Endodermal cell (in vitro differentiated cells): ENCODE measurements around the gene IQGAP2. TPM values are rescaled to one million over a fixed set of nuclear protein-coding genes. Genes with fewer than 3 reads are reported as not detected.

ENCODE experiments used
- DNase-seq: peaks from one replicate; pipeline ENCODE4 v3.0.0-alpha.2; 2017
- H3K27ac ChIP-seq: 2 replicates; pipeline ENCODE4 v1.5.1; 2013; ENCODE audit warnings: mild to moderate bottlenecking, low read depth, low read length, moderate library complexity
- H3K27me3 ChIP-seq: 2 replicates; pipeline ENCODE4 v1.6.1; 2013; ENCODE audit warnings: mild to moderate bottlenecking, low read length, moderate library complexity; ENCODE audit not compliant: insufficient read depth, control insufficient read depth, poor library complexity, severe bottlenecking
- H3K36me3 ChIP-seq: 2 replicates; pipeline ENCODE4 v1.7.0; 2013; ENCODE audit warnings: mild to moderate bottlenecking, low read length, moderate library complexity; ENCODE audit not compliant: control insufficient read depth, insufficient read depth
- H3K4me1 ChIP-seq: one replicate; pipeline ENCODE4 v1.7.0; 2013; ENCODE audit warnings: low read length; ENCODE audit not compliant: control insufficient read depth, insufficient read depth
- H3K4me3 ChIP-seq: 2 replicates; pipeline ENCODE4 v1.5.1; 2013; ENCODE audit warnings: mild to moderate bottlenecking, low read length, moderate library complexity
- H3K9ac ChIP-seq: 2 replicates; pipeline ENCODE4 v1.6.1; 2013; ENCODE audit warnings: mild to moderate bottlenecking, low read length, moderate library complexity; ENCODE audit not compliant: poor library complexity, severe bottlenecking; ENCODE audit errors: extremely low read depth
- H3K9me3 ChIP-seq: 2 replicates; pipeline ENCODE4 v1.6.1; 2013; ENCODE audit warnings: mild to moderate bottlenecking, low read length, moderate library complexity; ENCODE audit not compliant: control insufficient read depth
- H3K27ac Mint-ChIP-seq: 2 replicates; pipeline ENCODE4 v1.8.0; 2020; ENCODE audit warnings: mixed read lengths
- H3K27me3 Mint-ChIP-seq: 2 replicates; pipeline ENCODE4 v1.8.0; 2021; ENCODE audit warnings: mild to moderate bottlenecking, mixed read lengths; ENCODE audit not compliant: insufficient read depth
- H3K36me3 Mint-ChIP-seq: 2 replicates; pipeline ENCODE4 v1.8.0; 2020; ENCODE audit warnings: low read depth, mixed read lengths
- H3K4me1 Mint-ChIP-seq: 2 replicates; pipeline ENCODE4 v1.8.0; 2020; ENCODE audit warnings: mixed read lengths
- H3K4me3 Mint-ChIP-seq: 2 replicates; pipeline ENCODE4 v1.8.0; 2020; ENCODE audit warnings: mild to moderate bottlenecking, moderate library complexity, mixed read lengths
- H3K9me3 Mint-ChIP-seq: 2 replicates; pipeline ENCODE4 v1.8.0; 2020; ENCODE audit warnings: mild to moderate bottlenecking, mixed read lengths
- WGBS, 2 experiments: methylation state at CpG; one replicate each; pipeline versions ENCODE4 v1.1.5 to v1.1.7; 2013; ENCODE audit warnings: missing lambda C conversion rate in 2 of 2, mixed read lengths in 1 of 2; ENCODE audit not compliant: insufficient coverage in 1 of 2, insufficient read length in 1 of 2; 5-methylcytosine and 5-hydroxymethylcytosine counted together
- total RNA-seq, 2 donors: library from RNA; stranded (reverse); fragmentation: NEBNext Ultra II Directional in 1 of 2; extraction: Animal tissue kit (Norgen Biotek cat#: 25700) in 1 of 2; gene quantifications; 2 replicates in 1 of 2; 3 replicates in 1 of 2; pipeline ENCODE4 v1.2.1, GENCODE V29; 2021
- TF ChIP-seq, protein P1 (sequence below): fragments of 200-600 bp; sonication (generic); conservative IDR thresholded peaks from 2 replicates; pipeline ENCODE4 v1.5.0; 2021; ENCODE audit warnings: antibody characterized with exemption, mild to moderate bottlenecking

The IQGAP2 gene
- total RNA-seq, 2 donors from 2014 or later: 8.3 to 19.4 TPM

DNA sequence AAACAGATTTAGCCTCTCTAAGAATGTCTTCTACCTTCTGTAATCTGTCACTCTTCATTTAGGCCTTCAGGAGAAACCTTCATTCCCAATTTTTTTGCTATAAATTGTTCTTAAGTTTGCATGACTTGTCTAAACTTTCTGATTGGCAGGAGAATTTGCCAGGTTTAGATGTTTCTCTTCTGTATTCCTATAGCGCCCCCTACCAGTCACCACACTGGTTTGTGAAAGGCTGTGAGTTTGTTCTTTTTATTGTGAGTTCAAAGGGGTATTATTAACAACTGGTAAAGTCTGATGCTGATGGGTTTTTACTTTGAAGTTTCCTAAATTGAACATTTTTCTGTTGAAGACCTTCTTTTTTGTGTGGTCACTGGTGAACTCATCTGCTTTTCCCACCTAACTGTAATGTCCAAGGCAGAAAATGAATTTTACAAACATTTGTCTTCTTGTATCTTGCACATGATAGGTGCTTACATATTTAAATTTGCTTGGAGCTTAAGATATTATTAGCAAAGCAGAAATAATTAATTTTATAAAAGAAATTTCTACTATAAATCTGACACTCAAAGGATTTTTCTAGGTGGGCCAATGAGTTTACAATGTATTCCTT lies 238.5 kb downstream of the IQGAP2 start:
- no peaks in the 10 kb centered on the region for H3K27me3 ChIP-seq
- H3K4me3 ChIP-seq: no peak overlapping the region
- TF ChIP-seq, protein P1, sequence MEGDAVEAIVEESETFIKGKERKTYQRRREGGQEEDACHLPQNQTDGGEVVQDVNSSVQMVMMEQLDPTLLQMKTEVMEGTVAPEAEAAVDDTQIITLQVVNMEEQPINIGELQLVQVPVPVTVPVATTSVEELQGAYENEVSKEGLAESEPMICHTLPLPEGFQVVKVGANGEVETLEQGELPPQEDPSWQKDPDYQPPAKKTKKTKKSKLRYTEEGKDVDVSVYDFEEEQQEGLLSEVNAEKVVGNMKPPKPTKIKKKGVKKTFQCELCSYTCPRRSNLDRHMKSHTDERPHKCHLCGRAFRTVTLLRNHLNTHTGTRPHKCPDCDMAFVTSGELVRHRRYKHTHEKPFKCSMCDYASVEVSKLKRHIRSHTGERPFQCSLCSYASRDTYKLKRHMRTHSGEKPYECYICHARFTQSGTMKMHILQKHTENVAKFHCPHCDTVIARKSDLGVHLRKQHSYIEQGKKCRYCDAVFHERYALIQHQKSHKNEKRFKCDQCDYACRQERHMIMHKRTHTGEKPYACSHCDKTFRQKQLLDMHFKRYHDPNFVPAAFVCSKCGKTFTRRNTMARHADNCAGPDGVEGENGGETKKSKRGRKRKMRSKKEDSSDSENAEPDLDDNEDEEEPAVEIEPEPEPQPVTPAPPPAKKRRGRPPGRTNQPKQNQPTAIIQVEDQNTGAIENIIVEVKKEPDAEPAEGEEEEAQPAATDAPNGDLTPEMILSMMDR: peak; percentile 96
- Mint-ChIP-seq H3K27me3 (no peaks in the 10 kb centered on the region), H3K9me3 (no peaks in the 10 kb centered on the region), H3K4me1 (peaks cover 3% of the 10 kb centered on the region), H3K27ac (no peak overlapping the region), H3K4me3 (no peak overlapping the region), H3K36me3 (peaks cover 3% of the 10 kb centered on the region)
- no peaks in the 10 kb centered on the region for H3K9me3 ChIP-seq
- WGBS, 2 experiments: 0% methylated on average over 1 of the region's 1 CpG; no CpG with 5 or more reads in 1 of the 2 experiments
- no peak overlapping the region for H3K27ac ChIP-seq
- no peak overlapping the region for H3K9ac ChIP-seq
- DNase-seq: peak; percentile 89
- no peaks in the 10 kb centered on the region for H3K4me1 ChIP-seq
- no peaks in the 10 kb centered on the region for H3K36me3 ChIP-seq

DNA sequence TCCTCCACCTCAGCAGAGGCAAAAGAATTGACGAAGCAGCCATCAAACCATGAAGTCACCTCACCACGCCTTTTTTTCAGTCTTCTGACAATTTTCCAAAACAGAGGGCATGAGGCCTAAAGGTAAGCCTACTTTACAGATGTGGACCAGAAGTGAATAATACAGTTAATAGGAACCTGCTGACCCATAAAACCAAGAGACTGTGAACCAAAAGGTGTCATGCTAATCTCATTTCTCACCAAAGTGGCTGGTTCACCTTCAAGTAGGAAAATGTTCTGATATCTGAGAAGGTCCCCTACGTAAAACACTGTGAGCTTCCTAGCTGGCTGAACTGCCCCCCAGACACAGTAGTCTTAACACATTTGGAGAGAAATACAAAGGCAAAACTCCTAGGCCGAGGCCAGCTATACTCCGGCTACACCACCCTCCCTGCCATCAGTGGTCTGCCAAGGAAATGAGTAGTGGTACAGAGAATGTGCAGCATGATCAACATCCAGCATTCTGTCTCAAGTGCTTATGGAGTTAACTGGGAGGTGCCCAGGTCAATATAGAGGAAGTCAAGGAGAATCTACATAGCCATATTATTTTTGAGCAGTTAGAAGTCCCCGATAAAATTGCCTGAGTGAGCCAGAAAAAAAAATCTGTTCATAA lies 239.4 kb downstream of the IQGAP2 start:
- H3K4me3 ChIP-seq: no peak overlapping the region
- peaks cover 3% of the 10 kb centered on the region for H3K4me1 Mint-ChIP-seq
- DNase-seq: no peak
- WGBS, 2 experiments: 89 to 100% methylated on average over 3 to 5 of the region's 6 CpGs
- H3K27me3 Mint-ChIP-seq: no peaks in the 10 kb centered on the region
- peaks cover 4% of the 10 kb centered on the region for H3K36me3 Mint-ChIP-seq
- H3K27ac Mint-ChIP-seq: no peak overlapping the region
- no peaks in the 10 kb centered on the region for H3K4me1 ChIP-seq
- no peak overlapping the region for H3K4me3 Mint-ChIP-seq
- no peaks in the 10 kb centered on the region for H3K27me3 ChIP-seq
- TF ChIP-seq, protein P1: no peak
- no peak overlapping the region for H3K27ac ChIP-seq
- H3K9me3 Mint-ChIP-seq: no peaks in the 10 kb centered on the region
- no peaks in the 10 kb centered on the region for H3K9me3 ChIP-seq
- no peaks in the 10 kb centered on the region for H3K36me3 ChIP-seq
- no peak overlapping the region for H3K9ac ChIP-seq

DNA sequence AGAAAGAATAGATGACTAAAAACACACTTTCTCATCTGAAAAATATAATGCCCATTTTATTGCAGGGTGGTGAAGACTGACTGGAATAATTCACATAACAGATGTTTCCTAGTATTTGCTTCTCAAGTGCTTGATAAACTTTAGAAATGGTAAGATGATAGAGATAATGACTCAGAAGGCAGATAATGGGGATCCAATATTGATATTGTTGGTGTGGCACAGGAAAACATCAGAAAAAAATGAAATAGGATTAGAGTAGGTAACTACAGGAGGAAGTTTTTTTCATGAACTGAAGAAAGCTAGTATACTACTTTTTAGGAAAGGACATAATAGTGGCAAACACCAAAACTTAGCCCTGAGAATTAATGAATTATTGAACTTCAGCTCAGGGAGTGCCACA lies 240.3 kb downstream of the IQGAP2 start:
- peaks cover 4% of the 10 kb centered on the region for H3K36me3 ChIP-seq
- H3K27ac Mint-ChIP-seq: no peak overlapping the region
- TF ChIP-seq, protein P1: no peak
- H3K9me3 ChIP-seq: peaks cover 6% of the 10 kb centered on the region
- no peaks in the 10 kb centered on the region for H3K4me1 ChIP-seq
- DNase-seq: no peak
- no peak overlapping the region for H3K27ac ChIP-seq
- no peaks in the 10 kb centered on the region for H3K27me3 ChIP-seq
- no peak overlapping the region for H3K4me3 ChIP-seq
- H3K27me3 Mint-ChIP-seq: no peaks in the 10 kb centered on the region
- no peak overlapping the region for H3K9ac ChIP-seq
- H3K36me3 Mint-ChIP-seq: peaks cover 12% of the 10 kb centered on the region
- H3K4me3 Mint-ChIP-seq: no peak overlapping the region
- H3K9me3 Mint-ChIP-seq: peaks cover 4% of the 10 kb centered on the region
- peaks cover 3% of the 10 kb centered on the region for H3K4me1 Mint-ChIP-seq
